Urinary bladder (tissue), 4 donors: ENCODE data around the gene LTBP4. TPM values are rescaled to one million over a fixed set of nuclear protein-coding genes. Genes with fewer than 3 reads are reported as not detected.

Experiments
- DNase-seq: peaks from one replicate; pipeline ENCODE4 v3.0.0-alpha.2; 2015; ENCODE audit errors: extremely low spot score
- H3K27ac ChIP-seq: one replicate; pipeline ENCODE4 v1.5.1; 2013; ENCODE audit warnings: low read depth, mild to moderate bottlenecking, moderate library complexity
- H3K36me3 ChIP-seq: one replicate; pipeline ENCODE4 v1.6.1; 2013; ENCODE audit warnings: mild to moderate bottlenecking, moderate library complexity; ENCODE audit not compliant: insufficient read depth
- H3K4me1 ChIP-seq: one replicate; pipeline ENCODE4 v1.6.1; 2013; ENCODE audit warnings: mild to moderate bottlenecking, moderate library complexity; ENCODE audit not compliant: insufficient read depth
- H3K4me3 ChIP-seq: one replicate; pipeline ENCODE4 v1.5.1; 2013; ENCODE audit warnings: low read depth, low read length
- WGBS: extraction: QIAGEN DNeasy Blood & Tissue Kit; methylation state at CpG from one replicate; pipeline ENCODE4 v1.1.7; 2013; 5-methylcytosine and 5-hydroxymethylcytosine counted together
- polyA plus RNA-seq: library from polyadenylated mRNA; stranded (reverse); fragments of 200-250 nt; gene quantifications from one replicate; pipeline ENCODE4 v1.2.3, GENCODE V29; 2013
- total RNA-seq: library from RNA; depleted of rRNA; stranded (reverse); fragments of >200 nt; gene quantifications from one replicate; pipeline ENCODE4 v1.2.3, GENCODE V29; 2014
- donor health status: healthy with polysubstance abuse.
- donor health status: healthy.

The LTBP4 gene
- total and polyA plus RNA-seq, 2 donors, result 305 to 647 TPM

DNA sequence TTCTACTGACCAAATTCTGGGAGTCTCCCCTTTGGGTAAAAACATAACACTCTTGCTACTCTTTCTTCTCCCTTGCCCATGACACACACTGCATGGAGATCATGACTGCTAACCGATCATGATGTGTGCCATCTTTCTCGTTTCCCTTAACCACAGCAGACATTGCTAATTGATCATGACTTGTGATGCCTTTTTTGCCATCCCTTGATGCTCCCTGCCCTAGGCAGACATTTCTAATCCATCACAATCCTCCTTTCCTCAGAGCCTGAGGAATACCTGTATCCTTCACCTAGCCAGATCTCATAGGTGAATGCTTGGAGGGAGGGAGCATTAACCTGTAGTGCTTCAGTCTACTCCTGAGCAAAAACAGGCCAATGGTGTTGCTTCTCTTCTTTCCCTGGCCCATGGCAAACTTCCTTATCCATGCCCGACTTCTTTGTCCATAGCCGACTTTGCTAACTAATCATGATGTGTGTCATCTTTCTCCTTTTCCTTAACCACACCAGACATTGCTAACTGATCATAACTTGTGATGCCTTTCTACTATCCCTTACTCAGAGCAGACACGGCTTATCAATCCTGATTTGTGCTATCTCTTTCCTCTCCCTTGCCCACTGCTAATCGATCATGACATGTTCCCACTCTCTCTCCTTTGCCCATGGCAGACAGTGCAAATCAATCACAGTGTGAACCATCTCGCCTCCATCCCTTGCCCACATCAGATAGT, 71.6 kb downstream of the LTBP4 start:
- 95% methylated on average over 7 of the region's 7 CpGs for WGBS
- Histone ChIP-seq H3K36me3 (peaks cover 21% of the 10 kb centered on the region), H3K4me3 (no peak overlapping the region), H3K4me1 (no peaks in the 10 kb centered on the region), H3K27ac (no peak overlapping the region)
- no peak for DNase-seq

DNA sequence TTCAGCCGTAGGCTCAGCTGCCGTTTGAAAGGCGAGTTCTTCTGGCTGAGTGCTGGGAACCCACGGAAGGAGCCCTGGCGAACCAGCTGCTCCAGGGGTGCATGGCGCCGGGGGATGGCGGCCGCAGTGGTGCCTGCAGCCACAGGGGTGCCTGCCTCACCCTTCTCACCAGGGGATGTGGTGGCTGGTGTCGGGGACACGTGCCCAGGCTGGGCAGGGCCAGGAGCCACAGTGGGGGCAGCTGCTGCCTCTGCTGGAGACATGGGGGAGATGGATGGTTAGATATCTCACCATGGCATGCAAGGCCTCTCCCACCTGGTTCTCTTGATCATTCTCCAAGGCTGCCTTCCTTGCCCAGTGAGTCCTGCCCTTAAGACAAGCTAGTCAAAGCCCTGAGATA, 72.2 kb downstream of the LTBP4 start:
- H3K36me3 ChIP-seq, result peaks cover 18% of the 10 kb centered on the region
- 94% methylated on average over 11 of the region's 11 CpGs for WGBS
- H3K4me1 ChIP-seq, result no peaks in the 10 kb centered on the region
- H3K4me3 ChIP-seq, result no peak overlapping the region
- H3K27ac ChIP-seq, result no peak overlapping the region
- no peak for DNase-seq

DNA sequence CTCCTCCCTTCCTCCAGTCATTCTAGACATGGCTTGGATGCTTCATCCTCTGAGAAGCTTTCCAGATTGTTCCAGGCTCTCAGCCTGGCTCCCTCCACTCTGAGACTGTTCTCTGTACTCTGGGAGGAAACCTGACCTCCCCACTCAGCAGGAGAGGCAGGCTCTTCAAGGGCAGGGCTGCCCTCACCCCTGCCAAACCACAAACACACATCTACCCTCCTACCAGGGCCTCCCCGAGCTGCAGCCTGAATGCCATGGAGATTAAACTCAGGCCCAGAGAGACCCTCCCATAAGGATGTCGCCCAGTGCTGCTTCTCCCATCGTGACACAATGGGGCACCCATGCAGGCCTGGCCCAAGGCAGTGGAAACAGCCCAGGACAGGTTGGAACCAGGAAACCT, 73.1 kb downstream of the LTBP4 start:
- no peak overlapping the region for H3K27ac ChIP-seq
- H3K4me3 ChIP-seq, result no peak overlapping the region
- H3K36me3 ChIP-seq, result peaks cover 16% of the 10 kb centered on the region
- no peaks in the 10 kb centered on the region for H3K4me1 ChIP-seq
- WGBS, result 79% methylated on average over 3 of the region's 3 CpGs
- no peak for DNase-seq

DNA sequence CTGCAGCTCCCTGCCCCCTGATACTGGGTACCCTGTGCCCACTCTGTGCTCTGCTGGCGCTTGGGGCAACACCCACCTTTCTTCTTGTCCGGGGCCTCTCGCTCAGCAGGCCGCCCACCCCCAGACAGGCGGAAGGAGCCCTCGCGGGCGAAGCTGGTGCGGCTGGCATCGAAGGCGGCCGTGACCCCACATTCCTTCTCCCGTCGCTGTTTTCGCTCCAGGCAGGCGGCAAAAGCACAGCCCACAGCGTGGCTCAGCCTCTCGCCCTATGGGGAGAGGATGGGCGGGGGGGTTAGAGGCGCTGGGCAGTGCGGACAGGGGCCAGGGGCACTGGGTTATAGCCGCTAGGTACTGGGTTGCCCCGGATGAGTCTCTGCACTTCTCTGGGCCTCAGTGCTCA, 76.0 kb downstream of the LTBP4 start:
- peaks cover 10% of the 10 kb centered on the region for H3K36me3 ChIP-seq
- no peak overlapping the region for H3K27ac ChIP-seq
- H3K4me3 ChIP-seq, result no peak overlapping the region
- WGBS, result 95% methylated on average over 23 of the region's 23 CpGs
- H3K4me1 ChIP-seq, result no peaks in the 10 kb centered on the region
- DNase-seq, result no peak

Other genes with a start within 250 kb of the LTBP4 start
- not detected for gene HIPK4, start 211.2 kb upstream of the LTBP4 start, total RNA-seq
- gene HIPK4, start 211.2 kb upstream of the LTBP4 start, polyA plus RNA-seq, result 0.20 TPM
- gene PRX, start 188.0 kb upstream of the LTBP4 start, total RNA-seq, result 3.2 TPM
- 6.7 TPM for gene PRX, start 188.0 kb upstream of the LTBP4 start, polyA plus RNA-seq
- 6.8 TPM for gene SERTAD1, start 175.4 kb upstream of the LTBP4 start, total RNA-seq
- gene SERTAD1, start 175.4 kb upstream of the LTBP4 start, polyA plus RNA-seq, result 24.5 TPM
- gene SERTAD3, start 157.0 kb upstream of the LTBP4 start, total RNA-seq, result 32.2 TPM
- gene SERTAD3, start 157.0 kb upstream of the LTBP4 start, polyA plus RNA-seq, result 43.8 TPM
- 48.2 TPM for gene BLVRB, start 135.6 kb upstream of the LTBP4 start, total RNA-seq
- 200 TPM for gene BLVRB, start 135.6 kb upstream of the LTBP4 start, polyA plus RNA-seq
- 1.7 TPM for gene SPTBN4, start 134.4 kb upstream of the LTBP4 start, total RNA-seq
- 3.8 TPM for gene SPTBN4, start 134.4 kb upstream of the LTBP4 start, polyA plus RNA-seq
- 10.2 TPM for gene SHKBP1, start 24.5 kb upstream of the LTBP4 start, total RNA-seq
- 77.9 TPM for gene SHKBP1, start 24.5 kb upstream of the LTBP4 start, polyA plus RNA-seq
- gene NUMBL, start 89.3 kb downstream of the LTBP4 start, total RNA-seq, result 22.8 TPM
- 63.3 TPM for gene NUMBL, start 89.3 kb downstream of the LTBP4 start, polyA plus RNA-seq
- 24.4 TPM for gene COQ8B, start 115.5 kb downstream of the LTBP4 start, total RNA-seq
- gene COQ8B, start 115.5 kb downstream of the LTBP4 start, polyA plus RNA-seq, result 51.6 TPM
- 9.3 TPM for gene ITPKC, start 115.7 kb downstream of the LTBP4 start, total RNA-seq
- gene ITPKC, start 115.7 kb downstream of the LTBP4 start, polyA plus RNA-seq, result 36.4 TPM
- 0.79 TPM for gene ACTMAP, start 149.1 kb downstream of the LTBP4 start, total RNA-seq
- 5.7 TPM for gene ACTMAP, start 149.1 kb downstream of the LTBP4 start, polyA plus RNA-seq
- 22.6 TPM for gene SNRPA, start 149.8 kb downstream of the LTBP4 start, total RNA-seq
- 67.2 TPM for gene SNRPA, start 149.8 kb downstream of the LTBP4 start, polyA plus RNA-seq
- 2.9 TPM for gene MIA, start 174.2 kb downstream of the LTBP4 start, total RNA-seq
- 11.8 TPM for gene MIA, start 174.2 kb downstream of the LTBP4 start, polyA plus RNA-seq
- 2.7 TPM for gene RAB4B, start 176.9 kb downstream of the LTBP4 start, total RNA-seq
- 46.2 TPM for gene RAB4B, start 176.9 kb downstream of the LTBP4 start, polyA plus RNA-seq
- 39.5 TPM for gene EGLN2, start 197.8 kb downstream of the LTBP4 start, total RNA-seq
- gene EGLN2, start 197.8 kb downstream of the LTBP4 start, polyA plus RNA-seq, result 122 TPM
- gene CYP2A6, start 249.1 kb downstream of the LTBP4 start, total RNA-seq, result not detected
- gene CYP2A6, start 249.1 kb downstream of the LTBP4 start, polyA plus RNA-seq, result 1.5 TPM